ENCODE data around the gene MRPL11. TPM values are rescaled to one million over a fixed set of nuclear protein-coding genes. Genes with fewer than 3 reads are reported as not detected.

Gene MRPL11
- total and polyA plus RNA-seq, 2 donors (not counting 1 experiment from before 2014, with no cell fraction given) = 25.5 to 26.7 TPM

DNA sequence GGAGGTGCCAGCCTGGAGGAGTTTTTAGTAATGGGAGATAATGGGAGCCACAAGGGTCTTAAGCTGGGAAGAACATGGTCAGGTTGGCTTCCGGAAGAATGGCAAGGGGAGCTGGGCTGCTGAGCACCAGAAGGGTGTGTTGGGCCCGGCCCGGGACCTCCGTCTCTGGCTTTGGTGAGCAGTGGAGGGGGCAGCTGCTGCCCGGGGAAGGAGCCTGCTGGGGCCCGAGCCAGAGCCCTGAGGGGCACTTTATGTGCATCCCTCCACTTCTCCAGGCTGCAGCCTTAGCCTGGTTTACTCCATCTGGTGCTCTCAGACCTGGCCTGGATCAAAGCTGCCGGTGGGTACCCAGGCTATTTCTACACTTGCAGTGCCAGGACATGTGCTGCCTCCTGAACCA lies 26.5 kb downstream of the MRPL11 start:
- Mint-ChIP-seq H3K4me3 (no peak overlapping the region), H3K4me1 (peaks cover 4% of the 10 kb centered on the region), H3K27ac (no peak overlapping the region), H3K9me3 (ENCODE audit: insufficient read depth) (no peaks in the 10 kb centered on the region), H3K27me3 (peaks cover 63% of the 10 kb centered on the region)
- TF ChIP-seq, protein P1, sequence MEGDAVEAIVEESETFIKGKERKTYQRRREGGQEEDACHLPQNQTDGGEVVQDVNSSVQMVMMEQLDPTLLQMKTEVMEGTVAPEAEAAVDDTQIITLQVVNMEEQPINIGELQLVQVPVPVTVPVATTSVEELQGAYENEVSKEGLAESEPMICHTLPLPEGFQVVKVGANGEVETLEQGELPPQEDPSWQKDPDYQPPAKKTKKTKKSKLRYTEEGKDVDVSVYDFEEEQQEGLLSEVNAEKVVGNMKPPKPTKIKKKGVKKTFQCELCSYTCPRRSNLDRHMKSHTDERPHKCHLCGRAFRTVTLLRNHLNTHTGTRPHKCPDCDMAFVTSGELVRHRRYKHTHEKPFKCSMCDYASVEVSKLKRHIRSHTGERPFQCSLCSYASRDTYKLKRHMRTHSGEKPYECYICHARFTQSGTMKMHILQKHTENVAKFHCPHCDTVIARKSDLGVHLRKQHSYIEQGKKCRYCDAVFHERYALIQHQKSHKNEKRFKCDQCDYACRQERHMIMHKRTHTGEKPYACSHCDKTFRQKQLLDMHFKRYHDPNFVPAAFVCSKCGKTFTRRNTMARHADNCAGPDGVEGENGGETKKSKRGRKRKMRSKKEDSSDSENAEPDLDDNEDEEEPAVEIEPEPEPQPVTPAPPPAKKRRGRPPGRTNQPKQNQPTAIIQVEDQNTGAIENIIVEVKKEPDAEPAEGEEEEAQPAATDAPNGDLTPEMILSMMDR (IDR thresholded peaks at IDR 0.05) = no peak
- TF ChIP-seq EZH2 (IDR thresholded peaks at IDR 0.05; ENCODE audit: borderline replicate concordance, insufficient read depth, low read depth, low read length, poor library complexity, severe bottlenecking) = no peak
- Histone ChIP-seq H3K9me3 (ENCODE audit: control extremely low read depth in 1 of 3, control insufficient read depth in 2 of 3, insufficient read depth in 1 of 3, low read length in 2 of 3) (no peaks in the 10 kb centered on the region), H3K27me3 (replicated peaks in 1 of 4; ENCODE audit: control extremely low read depth in 1 of 4, control insufficient read depth in 3 of 4, insufficient read depth in 4 of 4, low read length in 3 of 4) (peaks cover 0 to 70% (median 31%) of the 10 kb centered on the region in 4 experiments), H3K9ac (ENCODE audit: low read length) (no peak overlapping the region), H3K4me1 (ENCODE audit: control insufficient read depth in 2 of 2, insufficient read depth in 2 of 2, low read length in 2 of 2) (peaks cover 6 to 9% of the 10 kb centered on the region in 2 donors), H4K20me1 (ENCODE audit: control insufficient read depth, insufficient read depth, low read length, poor library complexity, severe bottlenecking) (no peaks in the 10 kb centered on the region), H2AFZ (ENCODE audit: insufficient read depth, low read depth, low read length, poor library complexity, severe bottlenecking) (no peak overlapping the region), H3K79me2 (ENCODE audit: control insufficient read depth, insufficient read depth, low read length) (no peaks in the 10 kb centered on the region), H3K36me3 (replicated peaks in 1 of 2; ENCODE audit: control extremely low read depth in 1 of 2, control insufficient read depth in 1 of 2, extremely low read depth in 1 of 2, insufficient read depth in 2 of 2, low read length in 1 of 2) (no peaks in the 10 kb centered on the region), H3K27ac (ENCODE audit: low read length in 2 of 2) (no peak overlapping the region), H3K4me2 (replicated peaks; ENCODE audit: low read depth, low read length, poor library complexity, severe bottlenecking) (no peak overlapping the region), H3K4me3 (ENCODE audit: control extremely low read depth in 1 of 5, extremely low read depth in 1 of 5, insufficient read depth in 1 of 5, low read depth in 2 of 5, low read length in 4 of 5) (no peak overlapping the region)
- ATAC-seq (ENCODE audit: low read depth) = no peak
- POLR2A ChIA-PET = interaction anchor here (0.6 kb wide), 1 partner anchor 16 kb away, joined by 5 read pairs; no protein-coding TSS in a partner anchor
- no peak for DNase-seq
- intact Hi-C loops (cut with micrococcal nuclease) = no loop called here
- 87% methylated on average over 7 of the region's 7 CpGs for WGBS (ENCODE audit: insufficient coverage)
- CTCF ChIA-PET = interaction anchor here (0.8 to 7.8 kb wide), 4 partner anchors 10 to 268 kb away, joined by 3 to 92 read pairs (median 4); partner anchors contain the start of gene RBM4B

DNA sequence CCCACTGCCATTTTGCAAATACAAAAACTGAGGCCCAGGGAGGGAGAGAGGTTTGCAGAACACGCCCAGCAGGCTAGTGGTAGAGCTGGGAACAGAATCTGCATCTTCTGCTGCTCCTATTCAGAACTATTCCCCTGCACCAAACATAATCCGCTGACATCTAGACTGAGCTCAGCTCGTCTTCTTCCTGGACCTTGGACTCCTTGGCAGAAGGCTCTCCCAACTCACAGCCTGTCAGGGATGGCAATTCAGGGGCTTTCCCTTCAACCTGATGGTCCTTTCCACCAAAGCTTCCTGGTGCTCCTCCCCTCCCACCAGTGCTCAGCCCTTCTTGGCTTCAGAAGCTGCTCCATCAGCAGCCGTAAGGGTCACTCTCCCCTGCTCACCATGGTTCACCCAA lies 27.3 kb downstream of the MRPL11 start:
- H3K4me1 Mint-ChIP-seq = peaks cover 4% of the 10 kb centered on the region
- H2AFZ ChIP-seq (ENCODE audit: insufficient read depth, low read depth, low read length, poor library complexity, severe bottlenecking) = no peak overlapping the region
- H3K27ac Mint-ChIP-seq = no peak overlapping the region
- H3K27me3 ChIP-seq (replicated peaks in 1 of 4; ENCODE audit: control extremely low read depth in 1 of 4, control insufficient read depth in 3 of 4, insufficient read depth in 4 of 4, low read length in 3 of 4) = peaks cover 0 to 62% (median 23%) of the 10 kb centered on the region in 4 experiments
- ChIA-PET POLR2A (interaction anchor here (0.6 kb wide), 1 partner anchor 353 kb away, joined by 3 read pairs; no protein-coding TSS in a partner anchor), CTCF (interaction anchor here (1.0 to 7.8 kb wide), 5 partner anchors 23 to 314 kb away, joined by 3 to 92 read pairs (median 3); partner anchors contain the start of genes MRPL11 and RBM4B)
- TF ChIP-seq, protein P1 (IDR thresholded peaks at IDR 0.05) = no peak
- no peak for TF ChIP-seq EZH2 (IDR thresholded peaks at IDR 0.05; ENCODE audit: borderline replicate concordance, insufficient read depth, low read depth, low read length, poor library complexity, severe bottlenecking)
- no peaks in the 10 kb centered on the region for H3K36me3 ChIP-seq (replicated peaks in 1 of 2; ENCODE audit: control extremely low read depth in 1 of 2, control insufficient read depth in 1 of 2, extremely low read depth in 1 of 2, insufficient read depth in 2 of 2, low read length in 1 of 2)
- H4K20me1 ChIP-seq (ENCODE audit: control insufficient read depth, insufficient read depth, low read length, poor library complexity, severe bottlenecking) = no peaks in the 10 kb centered on the region
- DNase-seq (no peak), ATAC-seq (ENCODE audit: low read depth) (no peak)
- H3K27ac ChIP-seq (ENCODE audit: low read length in 2 of 2) = no peak overlapping the region
- H3K4me3 ChIP-seq (ENCODE audit: control extremely low read depth in 1 of 5, extremely low read depth in 1 of 5, insufficient read depth in 1 of 5, low read depth in 2 of 5, low read length in 4 of 5) = no peak overlapping the region
- intact Hi-C loops (cut with micrococcal nuclease) = no loop called here
- H3K4me3 Mint-ChIP-seq = no peak overlapping the region
- no peaks in the 10 kb centered on the region for H3K9me3 ChIP-seq (ENCODE audit: control extremely low read depth in 1 of 3, control insufficient read depth in 2 of 3, insufficient read depth in 1 of 3, low read length in 2 of 3)
- no peaks in the 10 kb centered on the region for H3K79me2 ChIP-seq (ENCODE audit: control insufficient read depth, insufficient read depth, low read length)
- H3K4me1 ChIP-seq (ENCODE audit: control insufficient read depth in 2 of 2, insufficient read depth in 2 of 2, low read length in 2 of 2) = peaks cover 5 to 6% of the 10 kb centered on the region in 2 donors
- peaks cover 59% of the 10 kb centered on the region for H3K27me3 Mint-ChIP-seq
- no peak overlapping the region for H3K4me2 ChIP-seq (replicated peaks; ENCODE audit: low read depth, low read length, poor library complexity, severe bottlenecking)
- H3K9ac ChIP-seq (ENCODE audit: low read length) = no peak overlapping the region
- WGBS (ENCODE audit: insufficient coverage) = 79% methylated on average over 3 of the region's 4 CpGs
- no peaks in the 10 kb centered on the region for H3K9me3 Mint-ChIP-seq (ENCODE audit: insufficient read depth)
